Adrenal gland (tissue), 12 donors: ENCODE measurements around the gene SAPCD1. TPM values are rescaled to one million over a fixed set of nuclear protein-coding genes. Genes with fewer than 3 reads are reported as not detected.

Experiments used
- DNase-seq, 7 donors: peaks; one replicate each; pipeline ENCODE4 v3.0.0-alpha.2; 2019 to 2020
- H3K27ac ChIP-seq, 5 donors: fragments of 200-600 bp; sonication (generic) in 4 of 5; 1 replicate in 3 of 5; 2 replicates in 2 of 5; pipeline versions ENCODE4 v1.5.1 to v1.8.0; 2016 to 2020; ENCODE audit warnings: mild to moderate bottlenecking in 1 of 5
- H3K27me3 ChIP-seq: fragments of 200-600 bp; 2 replicates; pipeline ENCODE4 v1.8.0; 2021
- H3K36me3 ChIP-seq, 2 donors: fragments of 200-600 bp; replicated peaks in 1 of 2; 1 replicate in 1 of 2; 2 replicates in 1 of 2; pipeline versions ENCODE4 v1.5.1 to v1.8.0; 2018 to 2022
- H3K4me1 ChIP-seq, 2 donors: fragments of 200-600 bp; replicated peaks in 1 of 2; 1 replicate in 1 of 2; 2 replicates in 1 of 2; pipeline versions ENCODE4 v1.5.1 to v1.8.0; 2018 to 2021
- H3K4me3 ChIP-seq, 4 donors: fragments of 200-600 bp; sonication (generic) in 3 of 4; one replicate each; pipeline ENCODE4 v1.5.1; 2016 to 2018
- H3K9me3 ChIP-seq, 3 donors: fragments of 200-600 bp; sonication (generic) in 1 of 3; replicated peaks in 1 of 3; 1 replicate in 2 of 3; 2 replicates in 1 of 3; pipeline versions ENCODE4 v1.5.1 to v1.8.0; 2016 to 2021
- CTCF ChIP-seq, 6 experiments: fragments of 450-650 bp in 4 of 6; fragments of 200-600 bp in 2 of 6; sonication (generic) in 1 of 6; IDR thresholded peaks; 1 replicate in 5 of 6; 2 replicates in 1 of 6; pipeline versions ENCODE4 v1.5.1 to v1.8.0; 2016 to 2021; ENCODE audit warnings: antibody characterized with exemption in 6 of 6, mild to moderate bottlenecking in 2 of 6, moderate library complexity in 1 of 6
- POLR2A ChIP-seq, 2 donors: fragments of 450-650 bp; IDR thresholded peaks; one replicate each; pipeline ENCODE4 v1.6.1; 2017; ENCODE audit warnings: antibody characterized with exemption in 2 of 2, mild to moderate bottlenecking in 2 of 2, moderate library complexity in 1 of 2
- WGBS, 4 donors: extraction: QIAGEN DNeasy Blood & Tissue Kit in 2 of 4; methylation state at CpG; one replicate each; pipeline versions ENCODE4 v1.1.5 to v1.1.7; 2013 to 2017; 5-methylcytosine and 5-hydroxymethylcytosine counted together
- intact Hi-C, 2 donors: fragments of 100-400 bp; cut with DNase I; formaldehyde crosslinking; loops; one replicate each; pipeline versions ENCODE4 v1.14.1 to v1.15.0; 2022 to 2023
- polyA plus RNA-seq, 3 donors: library from polyadenylated mRNA; stranded (reverse); fragments of 200-250 nt in 2 of 3; fragments of 350-450 nt in 1 of 3; fragmentation: Illumina TruSeq in 1 of 3; extraction: RNeasy Lipid Tissue Mini Kit (QIAGEN cat#74804) in 1 of 3; gene quantifications; one replicate each; pipeline ENCODE4 v1.2.3, GENCODE V29; 2013 to 2014
- total RNA-seq, 9 donors: library from RNA; depleted of rRNA in 4 of 9; stranded (reverse); fragments of >200 nt in 4 of 9; fragments of 120-200 nt in 1 of 9; fragmentation: NEBNext Ultra II Directional in 1 of 9; extraction: Animal tissue kit (Norgen Biotek cat#: 25700) in 1 of 9; gene quantifications; one replicate each; pipeline versions ENCODE4 v1.1.0 to v1.2.4, GENCODE V29; 2013 to 2023
- donor health status: healthy with polysubstance abuse.
- donor health status: Bipolar disorder and iron deficiency.
- donor health status: DM: yes; HTN: yes; CAD: no.
- donor health status: DM: no; HTN: no; CAD: no.
- donor health status: DM: no; HTN: no; CAD: no.
- donor health status: DM: yes; HTN: yes; CAD: no.

The SAPCD1 gene
- total and polyA plus RNA-seq, 12 donors, result 0.46 to 17.2 (median 0.96) TPM; not detected in 5

- intact Hi-C loops, result loop anchor here in 1 of 2 donors (10.0 kb wide), 1 partner anchor 1678 kb away; the partner anchor contains the start of genes CUTA and PHF1
- Histone ChIP-seq H3K4me1 (peaks cover 18 to 69% of the 10 kb centered on the region in 2 donors), H3K27me3 (no peaks in the 10 kb centered on the region), H3K9me3 (no peaks in the 10 kb centered on the region), H3K4me3 (peak overlapping the region in 1 of 4 donors; percentile 92), H3K27ac (peak overlapping the region in 4 of 5 donors; percentile 59 to 98 (median 84)), H3K36me3 (peaks cover 0 to 22% of the 10 kb centered on the region in 2 donors)
- TF ChIP-seq CTCF (IDR thresholded peaks at IDR 0.05) (no peak), POLR2A (IDR thresholded peaks at IDR 0.05) (no peak)
- WGBS, 4 donors, result 36 to 45% (median 42%) methylated on average over 9 to 10 of the region's 10 CpGs
- no peak for DNase-seq
These were observed 25.6 kb upstream of the SAPCD1 start for GRCh38 chr6:31736768-31737314.

DNA sequence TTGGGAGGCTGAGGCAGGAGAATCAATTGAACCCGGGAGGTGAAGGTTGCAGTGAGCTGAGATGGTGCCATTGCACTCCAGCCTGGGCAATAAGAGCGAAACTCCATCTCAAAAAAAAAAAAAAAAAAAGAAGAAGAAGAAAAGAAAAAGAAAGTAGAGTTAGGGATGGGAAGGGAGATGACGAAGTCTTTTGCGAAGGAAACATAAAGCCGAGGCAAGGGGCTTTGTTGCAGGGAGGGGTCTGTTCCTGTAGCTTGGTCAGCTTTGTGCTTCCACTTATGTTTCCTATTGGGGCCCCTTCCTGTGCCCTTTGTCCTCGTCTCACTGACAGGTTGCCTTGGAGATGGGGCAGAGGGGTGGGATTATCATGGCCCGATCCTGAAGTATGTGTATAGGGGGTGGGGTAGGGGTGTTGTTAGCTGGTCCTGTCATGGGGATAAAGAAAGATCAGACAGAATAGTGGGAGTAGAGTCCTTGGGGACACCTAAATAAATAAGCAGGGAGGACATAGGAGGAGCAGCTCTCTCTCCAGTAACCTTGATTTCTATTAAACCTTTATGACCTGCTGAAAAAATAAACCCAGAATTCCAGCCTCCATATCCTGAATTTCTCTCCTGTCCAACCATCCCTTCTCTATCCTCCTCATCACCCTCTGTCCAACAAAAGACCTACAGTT, 25.0 kb upstream of the SAPCD1 start:
- H3K27me3 ChIP-seq, result no peaks in the 10 kb centered on the region
- no peaks in the 10 kb centered on the region for H3K9me3 ChIP-seq
- peak overlapping the region in 1 of 4 donors; percentile 92 for H3K4me3 ChIP-seq
- no peak for DNase-seq
- TF ChIP-seq CTCF (IDR thresholded peaks at IDR 0.05), result no peak
- no peak for TF ChIP-seq POLR2A (IDR thresholded peaks at IDR 0.05)
- 47 to 48% (median 47%) methylated on average over 7 of the region's 7 CpGs for WGBS, 4 donors
- H3K36me3 ChIP-seq, result peaks cover 0 to 16% of the 10 kb centered on the region in 2 donors
- peak overlapping the region in 4 of 5 donors; percentile 22 to 98 (median 70) for H3K27ac ChIP-seq
- peaks cover 18 to 63% of the 10 kb centered on the region in 2 donors for H3K4me1 ChIP-seq
- intact Hi-C loops, result loop anchor here in 1 of 2 donors (10.0 kb wide), 1 partner anchor 1677 kb away; the partner anchor contains the start of genes CUTA and PHF1

DNA sequence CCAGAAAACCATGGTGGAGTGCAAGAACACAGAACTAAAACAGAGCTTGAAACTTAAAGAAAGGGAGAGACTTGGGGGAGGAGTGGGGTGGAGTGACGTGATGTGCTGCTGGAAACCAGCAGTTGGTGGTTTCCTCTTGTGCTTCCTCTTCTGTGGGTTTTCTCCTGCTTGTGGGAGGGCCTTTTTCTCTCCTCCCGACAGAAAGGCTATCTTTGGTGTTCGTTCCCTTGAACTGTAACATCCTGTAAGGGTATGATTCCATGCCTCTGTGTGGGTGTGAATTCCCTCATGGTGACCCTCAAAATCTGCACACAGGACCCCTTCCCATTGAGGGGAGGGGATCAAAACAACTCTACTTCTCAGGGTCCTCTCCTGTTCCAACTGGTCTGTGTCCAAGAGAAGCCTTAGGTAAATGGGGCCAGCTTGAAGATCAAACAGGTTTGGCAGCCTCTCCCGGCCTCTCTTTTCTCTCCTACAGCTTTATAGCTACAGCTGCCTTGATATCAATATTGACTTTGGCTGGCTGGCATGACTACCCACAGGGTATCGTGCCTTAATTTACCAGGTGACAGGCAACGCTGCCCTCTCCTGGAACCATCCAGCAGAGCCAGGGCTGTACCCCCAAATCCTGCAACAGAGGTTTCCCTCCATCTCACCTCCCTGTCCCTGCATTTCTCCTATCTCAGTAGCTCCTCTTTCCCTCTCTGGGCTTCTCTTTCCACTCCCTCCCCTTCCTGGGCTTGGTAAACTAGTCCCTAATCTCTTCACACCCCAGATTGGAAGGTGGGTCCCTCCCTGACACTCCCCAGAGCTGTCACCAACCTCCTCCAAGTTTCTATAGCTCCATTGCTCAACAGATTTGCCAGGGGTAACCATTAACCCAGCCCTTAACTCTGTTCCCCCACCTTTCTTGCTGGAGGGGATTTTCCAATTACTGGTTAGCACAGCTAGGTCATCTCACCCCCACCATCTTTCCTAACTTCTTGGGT, 24.2 kb upstream of the SAPCD1 start:
- WGBS, 4 donors, result 31 to 32% (median 31%) methylated on average over 6 of the region's 6 CpGs
- Histone ChIP-seq H3K27ac (peak overlapping the region in 3 of 5 donors; percentile 52 to 98 (median 88)), H3K4me3 (no peak overlapping the region), H3K36me3 (peaks cover 0 to 8% of the 10 kb centered on the region in 2 donors), H3K27me3 (no peaks in the 10 kb centered on the region), H3K4me1 (peaks cover 18 to 55% of the 10 kb centered on the region in 2 donors), H3K9me3 (no peaks in the 10 kb centered on the region)
- TF ChIP-seq CTCF (IDR thresholded peaks at IDR 0.05) (no peak), POLR2A (IDR thresholded peaks at IDR 0.05) (no peak)
- intact Hi-C loops, result loop anchor here in 1 of 2 donors (10.0 kb wide), 1 partner anchor 1677 kb away; the partner anchor contains the start of genes CUTA and PHF1
- peak in 4 of 7 donors; percentile 37 to 60 (median 53) for DNase-seq
